ENCODE data around the gene IL36G. TPM values are rescaled to one million over a fixed set of nuclear protein-coding genes. Genes with fewer than 3 reads are reported as not detected.

IL36G gene
- total RNA-seq, 1 donor from 2014 or later = not detected

DNA sequence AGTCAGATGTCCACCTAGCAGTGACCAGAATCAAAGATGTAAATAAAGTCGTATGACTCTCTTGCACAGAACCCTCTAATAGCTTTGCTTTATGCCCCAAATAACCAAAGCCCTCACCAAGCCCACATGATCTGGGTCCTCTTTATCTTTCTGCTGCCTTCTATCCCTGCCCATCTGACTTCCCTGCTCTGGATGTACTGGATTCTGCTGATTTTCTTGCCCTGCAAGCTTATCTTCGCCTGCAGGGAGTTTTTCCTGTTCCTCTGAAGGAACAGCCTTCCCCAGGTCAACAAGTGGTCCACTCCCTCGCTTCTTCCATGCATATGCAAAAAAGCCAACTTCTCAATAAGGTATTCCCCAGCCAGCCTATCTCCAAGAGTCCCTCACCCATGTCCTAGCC lies 56.2 kb downstream of the IL36G start:
- Histone ChIP-seq H3K27ac (ENCODE audit: low read depth, low read length) (no peak overlapping the region), H3K4me1 (ENCODE audit: control insufficient read depth in 3 of 3, insufficient read depth in 3 of 3, low read length in 3 of 3) (no peaks in the 10 kb centered on the region), H3K9me3 (ENCODE audit: control insufficient read depth in 3 of 3, low read length in 3 of 3) (no peaks in the 10 kb centered on the region), H3K27me3 (ENCODE audit: control insufficient read depth in 3 of 3, insufficient read depth in 3 of 3, low read length in 3 of 3) (peaks cover 0 to 4% (median 0%) of the 10 kb centered on the region in 3 donors), H3K9ac (ENCODE audit: low read depth in 1 of 3, low read length in 3 of 3) (no peak overlapping the region), H3K4me3 (ENCODE audit: low read length in 3 of 3) (no peak overlapping the region), H3K36me3 (ENCODE audit: control insufficient read depth in 3 of 3, insufficient read depth in 3 of 3, low read length in 3 of 3) (no peaks in the 10 kb centered on the region)

Small RNA genes lying within 50 kb of the gene (small RNA-seq; reads per million reads assigned to genes)
- gene HMGN2P23 = not detected

Other genes starting within 250 kb of the IL36G start
- gene CKAP2L, start 213.4 kb upstream of the IL36G start, total RNA-seq = 1.0 TPM
- not detected for gene IL1A, start 193.5 kb upstream of the IL36G start, total RNA-seq
- 1.0 TPM for gene IL1B, start 141.2 kb upstream of the IL36G start, total RNA-seq
- not detected for gene IL37, start 66.8 kb upstream of the IL36G start, total RNA-seq
- gene IL36A, start 27.5 kb downstream of the IL36G start, total RNA-seq = not detected
- not detected for gene IL36B, start 74.9 kb downstream of the IL36G start, total RNA-seq
- not detected for gene IL36RN, start 81.2 kb downstream of the IL36G start, total RNA-seq
- gene IL1F10, start 90.0 kb downstream of the IL36G start, total RNA-seq = not detected
- not detected for gene IL1RN, start 149.6 kb downstream of the IL36G start, total RNA-seq
- 1.6 TPM for gene PSD4, start 196.0 kb downstream of the IL36G start, total RNA-seq